ENCODE results near the gene CHCHD3.
A peak's percentile ranks its signal among the peaks of the same experiment; 100 is the strongest.

CHCHD3 gene

GRCh38 chr7:133077394-133077793, 4.5 kb downstream of the CHCHD3 start:
- no peak for DNase-seq (ENCODE audit: low read depth)

- DNase-seq (ENCODE audit: low read depth) = no peak
Observed at GRCh38 chr7:133076142-133076541, 5.7 kb downstream of the CHCHD3 start.

GRCh38 chr7:133071506-133071905, 10.4 kb downstream of the CHCHD3 start:
- DNase-seq (ENCODE audit: low read depth) = no peak

DNA sequence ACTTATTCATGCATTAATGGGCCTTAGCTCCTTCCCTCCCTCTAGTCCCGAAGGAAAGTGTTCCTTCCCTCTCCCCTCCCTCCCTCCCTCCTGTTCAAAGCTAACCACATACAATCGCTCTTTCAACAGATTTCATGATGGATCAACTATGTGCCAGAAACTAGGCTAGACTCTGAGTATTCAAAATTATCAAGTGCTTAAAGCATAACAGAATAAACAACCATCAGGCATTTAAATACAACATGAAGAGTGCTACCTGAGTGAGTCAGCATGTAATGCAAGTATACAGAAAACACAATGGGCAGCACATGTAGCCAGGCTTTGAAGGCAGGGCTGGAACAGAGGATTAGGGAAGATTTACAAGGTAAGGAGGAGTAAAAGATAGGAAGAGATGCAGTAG, 11.3 kb downstream of the CHCHD3 start:
- no peak for DNase-seq (ENCODE audit: low read depth)

GRCh38 chr7:133065301-133065700, 16.6 kb downstream of the CHCHD3 start:
- no peak for DNase-seq (ENCODE audit: low read depth)

DNA sequence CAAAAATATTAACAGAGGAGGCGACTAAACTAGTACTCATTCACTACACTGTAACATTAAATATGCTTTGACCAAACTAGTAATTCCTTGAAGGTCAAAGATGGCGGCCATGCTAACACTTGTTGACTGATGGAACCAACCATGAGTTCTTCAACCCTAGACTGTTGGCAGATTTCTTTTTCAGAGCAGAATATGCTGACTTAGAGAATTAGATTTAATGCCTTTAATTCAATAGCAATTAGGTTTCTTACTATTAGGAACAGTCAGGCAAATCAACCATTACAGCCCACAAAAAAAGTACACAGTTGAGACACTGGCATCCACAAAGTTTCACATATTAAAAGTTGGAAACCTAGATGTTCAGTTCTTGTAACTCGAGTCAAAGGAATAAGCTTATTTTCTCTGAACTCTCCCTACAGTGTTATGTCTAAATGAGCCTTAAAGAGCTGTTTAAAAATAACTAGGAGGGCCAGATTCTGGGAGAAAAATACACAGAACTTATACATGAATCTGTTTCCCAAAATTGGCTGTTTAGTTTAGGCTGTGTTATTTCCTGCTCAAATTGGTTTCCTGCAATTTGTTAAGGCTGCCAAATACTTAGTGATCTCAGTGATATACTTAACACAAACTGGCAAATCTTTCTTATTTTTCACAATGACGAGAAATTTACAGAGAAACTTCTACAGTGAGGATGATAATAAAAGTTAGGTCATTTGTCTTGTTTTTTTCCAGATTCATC, 17.6 kb downstream of the CHCHD3 start:
- DNase-seq (ENCODE audit: low read depth) = no peak

- DNase-seq (ENCODE audit: low read depth) = no peak
Observed at GRCh38 chr7:133061792-133062191, 20.1 kb downstream of the CHCHD3 start.

- no peak for DNase-seq (ENCODE audit: low read depth)
Observed at GRCh38 chr7:133061357-133061756, 20.5 kb downstream of the CHCHD3 start.

DNA sequence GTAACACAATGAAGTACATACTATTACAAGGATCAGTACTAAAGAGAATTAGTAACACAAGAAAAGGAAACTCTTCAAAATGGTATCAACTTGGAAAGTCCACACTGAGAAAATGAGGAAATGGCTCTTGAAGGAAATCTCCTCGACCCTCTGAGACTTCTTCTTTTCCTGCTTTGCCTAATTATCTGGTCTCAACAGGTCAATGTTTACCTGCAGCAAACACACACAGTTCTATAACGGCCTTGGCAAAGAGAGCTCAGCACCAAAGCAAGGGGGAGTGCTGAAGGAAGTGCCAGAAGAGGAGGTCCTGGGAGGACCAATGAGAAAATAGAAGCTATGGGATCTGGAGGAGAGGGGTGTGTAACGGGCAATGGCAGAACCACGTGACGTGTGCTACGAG, 21.9 kb downstream of the CHCHD3 start:
- no peak for DNase-seq (ENCODE audit: low read depth)

- no peak for DNase-seq (ENCODE audit: low read depth)
Observed at GRCh38 chr7:133059263-133059662, 22.6 kb downstream of the CHCHD3 start.

GRCh38 chr7:133056370-133057238, 25.3 kb downstream of the CHCHD3 start:
- DNase-seq (ENCODE audit: low read depth) = no peak

GRCh38 chr7:133054162-133054840, 27.6 kb downstream of the CHCHD3 start:
- DNase-seq (ENCODE audit: low read depth) = no peak

DNA sequence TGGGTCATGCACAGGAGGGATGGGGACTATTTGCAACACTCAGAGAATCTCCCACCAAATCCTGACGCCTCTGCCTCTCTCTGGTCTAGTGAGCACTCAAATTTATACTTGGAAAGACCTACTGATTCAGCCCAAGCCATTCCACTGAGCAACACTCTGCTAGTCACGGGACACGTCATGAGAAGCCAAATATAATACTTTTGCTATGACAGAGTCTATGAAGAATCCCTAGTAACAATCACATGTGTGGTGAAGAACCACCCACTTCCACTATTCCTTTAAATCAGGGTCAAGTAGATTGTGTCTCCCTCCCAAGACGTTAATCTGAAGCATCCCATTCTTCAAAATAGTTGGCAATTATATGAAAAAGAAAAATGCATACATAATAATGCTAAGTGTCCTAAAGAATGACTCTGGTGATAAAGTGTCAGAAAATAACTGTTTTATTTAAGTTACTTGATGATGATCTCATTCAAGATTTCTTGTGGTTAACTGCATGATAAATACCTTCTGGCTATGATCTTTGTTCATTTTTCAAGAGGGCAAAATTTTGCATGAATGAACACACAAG, 28.5 kb downstream of the CHCHD3 start:
- DNase-seq (ENCODE audit: low read depth) = peak; percentile 80

- no peak for DNase-seq (ENCODE audit: low read depth)
Observed at GRCh38 chr7:133052826-133053225, 29.1 kb downstream of the CHCHD3 start.

DNA sequence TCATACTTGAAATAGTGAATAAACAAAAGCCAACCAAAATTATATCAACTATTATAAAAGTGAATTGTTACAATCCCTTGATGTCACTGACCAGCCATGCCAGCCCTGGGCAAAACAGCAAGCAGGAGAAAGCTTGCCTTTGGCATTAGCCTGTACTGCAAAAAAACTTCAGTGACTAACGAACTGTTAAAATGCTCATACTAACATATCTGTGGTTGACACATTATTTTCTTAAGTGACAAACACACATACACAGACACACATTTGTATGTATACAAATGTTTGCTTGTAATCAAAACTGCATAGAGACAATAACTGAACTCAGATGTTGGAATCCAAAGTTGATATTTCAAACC, 29.5 kb downstream of the CHCHD3 start:
- DNase-seq (ENCODE audit: low read depth) = no peak

DNA sequence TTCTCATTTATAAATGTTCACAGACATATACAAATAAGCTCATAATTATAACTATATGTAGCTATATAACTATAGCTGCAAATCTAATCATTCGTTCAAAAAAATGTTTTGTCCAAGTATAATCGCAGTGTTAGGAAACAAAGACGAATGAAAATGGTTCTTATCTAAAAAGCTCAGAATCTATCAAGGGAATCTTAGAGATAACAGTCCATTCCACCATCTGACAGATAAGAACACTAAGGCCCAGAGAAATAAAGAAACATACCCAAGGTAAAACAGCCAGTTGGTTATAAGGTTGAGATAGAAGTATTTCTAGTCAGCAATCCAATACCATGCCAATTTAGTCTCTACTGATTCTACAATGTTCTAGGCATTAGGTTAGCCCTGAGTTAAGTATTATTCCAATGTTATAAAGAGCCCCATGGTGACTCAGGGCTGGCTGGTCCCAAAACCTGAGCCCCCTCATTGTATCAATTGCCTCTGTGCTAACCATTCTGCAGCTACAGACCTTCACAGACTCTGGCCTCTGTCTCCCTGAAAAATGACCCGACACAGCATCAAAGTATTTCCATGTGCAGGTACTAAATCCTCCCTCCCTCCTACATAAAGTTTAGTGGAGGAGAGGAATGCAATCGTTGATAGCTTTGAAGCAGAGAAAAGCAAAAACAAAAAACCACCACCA, 30.0 kb downstream of the CHCHD3 start:
- no peak for DNase-seq (ENCODE audit: low read depth)

- no peak for DNase-seq (ENCODE audit: low read depth)
Observed at GRCh38 chr7:133051066-133051465, 30.8 kb downstream of the CHCHD3 start.

DNA sequence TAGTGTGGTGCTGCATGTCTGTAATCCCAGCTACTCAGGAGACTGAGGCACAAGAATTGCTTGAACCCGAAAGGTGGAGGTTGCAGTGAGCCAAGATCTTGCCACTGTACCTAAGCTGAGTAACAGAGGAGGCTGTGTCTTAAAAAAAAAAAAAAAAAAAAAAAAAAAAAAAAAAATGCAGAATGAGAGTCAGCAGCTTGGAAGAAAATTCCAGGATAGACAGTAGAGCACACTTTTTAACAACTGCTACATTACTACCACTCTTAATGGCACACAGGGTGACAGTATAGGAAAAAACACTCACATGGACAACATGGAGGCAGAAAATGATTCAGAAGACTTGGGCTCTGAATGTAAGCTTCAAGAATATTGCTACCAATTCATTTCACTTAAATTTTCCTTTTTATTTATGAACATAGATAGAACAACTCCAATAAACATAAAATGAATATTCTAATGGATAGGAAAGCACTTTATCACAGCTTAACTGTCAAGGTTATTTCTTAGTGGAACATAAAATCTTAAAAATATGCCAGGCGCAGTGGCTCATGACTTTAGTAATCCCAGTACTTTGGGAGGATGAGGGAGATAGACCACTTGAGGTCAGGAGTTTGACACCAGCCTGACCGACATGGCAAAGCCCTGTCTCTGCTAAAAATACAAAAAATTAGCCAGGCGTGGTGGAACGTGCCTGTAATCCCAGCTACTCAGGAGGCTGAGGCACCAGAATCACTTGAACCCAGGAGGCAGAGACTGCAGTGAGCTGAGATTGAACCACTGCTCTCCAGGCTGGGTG, 31.5 kb downstream of the CHCHD3 start:
- no peak for DNase-seq (ENCODE audit: low read depth)

- DNase-seq (ENCODE audit: low read depth) = no peak
Observed at GRCh38 chr7:133048589-133048988, 33.3 kb downstream of the CHCHD3 start.

DNA sequence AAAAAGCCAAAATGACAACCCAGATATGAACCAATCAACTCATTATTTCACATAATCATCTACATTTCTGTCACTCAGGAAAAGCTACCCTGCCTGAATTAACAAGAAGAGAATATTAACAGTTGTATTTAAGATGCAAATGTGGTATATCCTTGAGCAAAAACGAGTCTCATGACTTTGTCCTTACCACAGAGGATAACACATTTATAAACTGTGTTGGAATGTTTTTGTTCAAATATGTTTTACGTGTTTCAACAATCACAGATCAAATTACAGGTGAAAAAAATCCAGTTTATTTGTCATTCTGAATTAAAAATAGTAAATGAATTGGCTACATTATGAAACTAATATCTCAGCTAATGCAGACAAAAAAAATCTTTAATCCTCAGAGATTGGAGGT, 34.6 kb downstream of the CHCHD3 start:
- no peak for DNase-seq (ENCODE audit: low read depth)

Data from fibroblast of the conjunctiva (primary cell).